Measurements from ENCODE around the gene PTPRN. TPM values are rescaled to one million over a fixed set of nuclear protein-coding genes. Genes with fewer than 3 reads are reported as not detected.
"Not testable (repeated sequence)": the region's sequence is repeated elsewhere in the genome, so short reads cannot be mapped to it uniquely, and the experiment has no call there.

PTPRN gene
- total and polyA plus RNA-seq, 8 donors = 6.3 to 220 (median 37.0) TPM

- intact Hi-C loops (cut with DNase I) = no loop called here
- no peaks in the 10 kb centered on the region for H3K27me3 ChIP-seq
- no peak overlapping the region for H3K4me3 ChIP-seq
- H3K4me1 ChIP-seq = no peaks in the 10 kb centered on the region
- H3K36me3 ChIP-seq = no peaks in the 10 kb centered on the region
- H3K9me3 ChIP-seq = no peaks in the 10 kb centered on the region
- no peak for DNase-seq
- no peak for FAIRE-seq
- ATAC-seq = no peak
- 55 to 66% methylated on average over 9 of the region's 9 CpGs for WGBS, 2 donors
- no peak for TF ChIP-seq CTCF (IDR thresholded peaks at IDR 0.05)
- no peak overlapping the region for H3K27ac ChIP-seq
Observed at GRCh38 chr2:219325657-219326315, 16.6 kb upstream of the PTPRN start.

GRCh38 chr2:219325136-219325535, 15.9 kb upstream of the PTPRN start:
- FAIRE-seq = no peak
- no peak overlapping the region for H3K4me3 ChIP-seq
- no peak for DNase-seq
- no peaks in the 10 kb centered on the region for H3K36me3 ChIP-seq
- no peaks in the 10 kb centered on the region for H3K9me3 ChIP-seq
- TF ChIP-seq CTCF (IDR thresholded peaks at IDR 0.05) = no peak
- H3K4me1 ChIP-seq = no peaks in the 10 kb centered on the region
- no peak for ATAC-seq
- WGBS, 2 donors = 58 to 70% methylated on average over 4 of the region's 4 CpGs
- H3K27ac ChIP-seq = no peak overlapping the region
- intact Hi-C loops (cut with DNase I) = no loop called here
- no peaks in the 10 kb centered on the region for H3K27me3 ChIP-seq

- no peaks in the 10 kb centered on the region for H3K9me3 ChIP-seq
- no peaks in the 10 kb centered on the region for H3K27me3 ChIP-seq
- ATAC-seq = no peak
- no peak overlapping the region for H3K27ac ChIP-seq
- intact Hi-C loops (cut with DNase I) = no loop called here
- FAIRE-seq = no peak
- no peaks in the 10 kb centered on the region for H3K36me3 ChIP-seq
- no peak overlapping the region for H3K4me3 ChIP-seq
- no peak for TF ChIP-seq CTCF (IDR thresholded peaks at IDR 0.05)
- no peaks in the 10 kb centered on the region for H3K4me1 ChIP-seq
- no peak for DNase-seq
- 48 to 54% methylated on average over 4 of the region's 4 CpGs for WGBS, 2 donors
Observed at GRCh38 chr2:219323434-219323833, 14.2 kb upstream of the PTPRN start.

- ATAC-seq (no peak), FAIRE-seq (no peak), DNase-seq (no peak)
- no peaks in the 10 kb centered on the region for H3K4me1 ChIP-seq
- no peak for TF ChIP-seq CTCF (IDR thresholded peaks at IDR 0.05)
- peaks cover 0 to 1% (median 0%) of the 10 kb centered on the region in 4 donors for H3K27me3 ChIP-seq
- WGBS, 2 donors = 85 to 86% methylated on average over 16 of the region's 16 CpGs
- H3K27ac ChIP-seq = no peak overlapping the region
- no peaks in the 10 kb centered on the region for H3K9me3 ChIP-seq
- no peak overlapping the region for H3K4me3 ChIP-seq
- intact Hi-C loops (cut with DNase I) = no loop called here
- H3K36me3 ChIP-seq = no peaks in the 10 kb centered on the region
Observed at GRCh38 chr2:219314804-219315468, 5.7 kb upstream of the PTPRN start.

GRCh38 chr2:219312683-219313263, 3.6 kb upstream of the PTPRN start:
- H3K4me1 ChIP-seq; ATAC-seq; intact Hi-C loops (cut with DNase I); H3K9me3 ChIP-seq; DNase-seq; FAIRE-seq; H3K36me3 ChIP-seq; H3K4me3 ChIP-seq; H3K27ac ChIP-seq: not testable (repeated sequence)
- peaks cover 0 to 13% (median 2%) of the 10 kb centered on the region in 4 donors for H3K27me3 ChIP-seq
- 80 to 84% methylated on average over 31 to 49 of the region's 49 CpGs for WGBS, 2 donors
